GM23338 (cell line): Measurements from ENCODE around the gene GGTLC2. TPM values are rescaled to one million over a fixed set of nuclear protein-coding genes. Genes with fewer than 3 reads are reported as not detected.

Experiments used
- polyA plus RNA-seq: library from polyadenylated mRNA; unstranded; fragments of >200 nt; fragmentation: Nextera tagmentation; extraction: Ambion mirVana; gene quantifications from 2 replicates; pipeline ENCODE4 v1.2.1, GENCODE V29; 2016
- small RNA-seq: library from RNA; depleted of rRNA; stranded (forward); fragments of <200 nt; gene quantifications from one replicate; pipeline ENCODE3, GENCODE V24; 2014; ENCODE audit warnings: low replicate concordance
- total RNA-seq: library from RNA; depleted of rRNA; stranded (reverse); fragments of >200 nt; shearing (Covaris generic); gene quantifications from 2 replicates; pipeline ENCODE4 v1.2.3, GENCODE V29; 2014; rRNA removed

GGTLC2 gene
- total and polyA plus RNA-seq, 2 experiments from 2014 or later, result not detected

Small RNA genes within 50 kb of the gene (small RNA-seq; reads per million reads assigned to genes)
- gene AC244250.2 (not detected), gene IGLV3-29 (not detected), gene IGLVVI-25-1 (not detected)

Other genes with a start within 250 kb of the GGTLC2 start
- gene ZNF280B, start 135.9 kb upstream of the GGTLC2 start, total RNA-seq, result 5.7 and 6.7 TPM in 2 replicates
- 5.3 and 5.5 TPM in 2 replicates for gene ZNF280B, start 135.9 kb upstream of the GGTLC2 start, polyA plus RNA-seq
- not detected in 2 replicates for gene ZNF280A, start 124.3 kb upstream of the GGTLC2 start, total RNA-seq
- gene ZNF280A, start 124.3 kb upstream of the GGTLC2 start, polyA plus RNA-seq, result not detected in 2 replicates
- not detected in 2 replicates for gene PRAME, start 85.3 kb upstream of the GGTLC2 start, total RNA-seq
- not detected in 2 replicates for gene PRAME, start 85.3 kb upstream of the GGTLC2 start, polyA plus RNA-seq
- gene IGLL5, start 243.2 kb downstream of the GGTLC2 start, total RNA-seq, result not detected in 2 replicates
- not detected in 2 replicates for gene IGLL5, start 243.2 kb downstream of the GGTLC2 start, polyA plus RNA-seq